Suppressor macrophage treated with lipopolysaccharide for 1 hour (primary cell): Measurements from ENCODE around the gene SLC12A4.
A peak's percentile ranks its signal among the peaks of the same experiment; 100 is the strongest.
"Not testable (repeated sequence)": the region's sequence is repeated elsewhere in the genome, so short reads cannot be mapped to it uniquely, and the experiment has no call there.

ENCODE experiments used
- DNase-seq, 3 donors: peaks; one replicate each; pipeline ENCODE4 v3.0.0-alpha.2; 2020 to 2022

SLC12A4 gene

GRCh38 chr16:67924140-67924906, 44.1 kb downstream of the SLC12A4 start:
- no peak for DNase-seq

- DNase-seq: no peak
Measured at GRCh38 chr16:67923414-67924116, 44.9 kb downstream of the SLC12A4 start.

GRCh38 chr16:67922740-67923139, 45.7 kb downstream of the SLC12A4 start:
- no peak for DNase-seq

GRCh38 chr16:67922221-67922620, 46.2 kb downstream of the SLC12A4 start:
- no peak for DNase-seq

- peak in 1 of 3 donors; percentile 3 for DNase-seq
Measured at GRCh38 chr16:67919622-67920221, 48.7 kb downstream of the SLC12A4 start.

GRCh38 chr16:67917852-67918236, 50.6 kb downstream of the SLC12A4 start:
- DNase-seq: peak; percentile 58 to 73 (median 71)

GRCh38 chr16:67917140-67917851, 51.1 kb downstream of the SLC12A4 start:
- no peak for DNase-seq

GRCh38 chr16:67915831-67916723, 52.4 kb downstream of the SLC12A4 start:
- DNase-seq: no peak

GRCh38 chr16:67915496-67915769, 53.0 kb downstream of the SLC12A4 start:
- DNase-seq: not testable (repeated sequence)

- no peak for DNase-seq
Measured at GRCh38 chr16:67914758-67915495, 53.5 kb downstream of the SLC12A4 start.

GRCh38 chr16:67910158-67910557, 58.3 kb downstream of the SLC12A4 start:
- DNase-seq: no peak

- no peak for DNase-seq
Measured at GRCh38 chr16:67909056-67909742, 59.2 kb downstream of the SLC12A4 start.

GRCh38 chr16:67907397-67908180, 60.8 kb downstream of the SLC12A4 start:
- DNase-seq: no peak

GRCh38 chr16:67902831-67903230, 65.6 kb downstream of the SLC12A4 start:
- DNase-seq: no peak

GRCh38 chr16:67901734-67902133, 66.7 kb downstream of the SLC12A4 start:
- no peak for DNase-seq

- no peak for DNase-seq
Measured at GRCh38 chr16:67897231-67897630, 71.2 kb downstream of the SLC12A4 start.

- DNase-seq: peak in 2 of 3 donors; percentile 2 to 28
Measured at GRCh38 chr16:67893743-67894399, 74.6 kb downstream of the SLC12A4 start.
